Calu3 (cell line): ENCODE measurements around the gene MED28. TPM values are rescaled to one million over a fixed set of nuclear protein-coding genes. Genes with fewer than 3 reads are reported as not detected.

Source experiments
- BruUV-seq: library from RNA; stranded (reverse); fragments of 400-500 nt; replicated peaks from 2 replicates; lab custom pipeline; 2021; lab: Mats Ljungman, UMichigan
- CTCF ChIA-PET: fragments of 300-600 bp; sonication (Branson Sonifier 250); formaldehyde crosslinking; loops from one replicate; lab custom pipeline; 2022; ENCODE audit warnings: antibody characterized with exemption; lab: Charles Lee
- DNase-seq: peaks from one replicate; pipeline ENCODE4 v3.0.0; 2022
- H3K27ac Mint-ChIP-seq: one replicate; pipeline ENCODE4 v1.8.0; 2022; ENCODE audit warnings: mixed read lengths; ENCODE audit not compliant: unreplicated experiment
- H3K27me3 Mint-ChIP-seq: one replicate; pipeline ENCODE4 v1.8.0; 2022; ENCODE audit warnings: mixed read lengths; ENCODE audit not compliant: unreplicated experiment
- H3K36me3 Mint-ChIP-seq: one replicate; pipeline ENCODE4 v1.8.0; 2022; ENCODE audit warnings: mild to moderate bottlenecking, moderate library complexity, mixed read lengths; ENCODE audit not compliant: insufficient read depth, unreplicated experiment
- H3K4me1 Mint-ChIP-seq: one replicate; pipeline ENCODE4 v1.8.0; 2022; ENCODE audit warnings: mild to moderate bottlenecking, low read depth, mixed read lengths; ENCODE audit not compliant: unreplicated experiment
- H3K4me3 Mint-ChIP-seq: one replicate; pipeline ENCODE4 v1.8.0; 2022; ENCODE audit warnings: mild to moderate bottlenecking, low read depth, moderate library complexity, mixed read lengths; ENCODE audit not compliant: unreplicated experiment
- H3K9me3 Mint-ChIP-seq: one replicate; pipeline ENCODE4 v1.8.0; 2022; ENCODE audit warnings: low read depth, mixed read lengths; ENCODE audit not compliant: unreplicated experiment
- CTCF ChIP-seq: fragments of 200-600 bp; IDR thresholded peaks from one replicate; pipeline ENCODE4 v1.8.0; 2022; ENCODE audit warnings: antibody characterized with exemption; ENCODE audit not compliant: unreplicated experiment
- intact Hi-C: fragments of 100-400 bp; cut with micrococcal nuclease; formaldehyde crosslinking; loops from one replicate; pipeline ENCODE4 v1.10.0; 2022; ENCODE audit not compliant: unreplicated experiment
- total RNA-seq: library from RNA; stranded (reverse); gene quantifications from 2 replicates; pipeline ENCODE4 v1.2.3, GENCODE V29; 2022

MED28 gene
- total RNA-seq, 1 experiment from 2014 or later, result 27.2 TPM

GRCh38 chr4:17589355-17589754, 25.1 kb upstream of the MED28 start:
- no peak for TF ChIP-seq CTCF
- peaks cover 10% of the 10 kb centered on the region for H3K36me3 Mint-ChIP-seq
- CTCF ChIA-PET, result no interaction called here
- no peak for DNase-seq
- no peak overlapping the region for H3K4me3 Mint-ChIP-seq
- intact Hi-C loops, result no loop called here
- no peaks in the 10 kb centered on the region for H3K27me3 Mint-ChIP-seq
- BruUV-seq, result no TSS peak
- no peaks in the 10 kb centered on the region for H3K9me3 Mint-ChIP-seq
- H3K4me1 Mint-ChIP-seq, result no peaks in the 10 kb centered on the region
- H3K27ac Mint-ChIP-seq, result no peak overlapping the region

- H3K36me3 Mint-ChIP-seq, result peaks cover 12% of the 10 kb centered on the region
- H3K9me3 Mint-ChIP-seq, result no peaks in the 10 kb centered on the region
- H3K27ac Mint-ChIP-seq, result no peak overlapping the region
- H3K27me3 Mint-ChIP-seq, result no peaks in the 10 kb centered on the region
- DNase-seq, result no peak
- TF ChIP-seq CTCF, result no peak
- intact Hi-C loops, result loop anchor here (5.0 kb wide), 1 partner anchor 212 kb away; no protein-coding TSS in a partner anchor
- BruUV-seq, result no TSS peak
- CTCF ChIA-PET, result no interaction called here
- H3K4me3 Mint-ChIP-seq, result no peak overlapping the region
- H3K4me1 Mint-ChIP-seq, result no peaks in the 10 kb centered on the region
Observed at GRCh38 chr4:17595471-17596005, 18.9 kb upstream of the MED28 start.

GRCh38 chr4:17597517-17597916, 16.9 kb upstream of the MED28 start:
- Mint-ChIP-seq H3K4me3 (no peak overlapping the region), H3K9me3 (no peaks in the 10 kb centered on the region), H3K27me3 (no peaks in the 10 kb centered on the region), H3K27ac (no peak overlapping the region), H3K36me3 (peaks cover 12% of the 10 kb centered on the region), H3K4me1 (no peaks in the 10 kb centered on the region)
- DNase-seq, result peak; percentile 28
- no TSS peak for BruUV-seq
- CTCF ChIA-PET, result no interaction called here
- TF ChIP-seq CTCF, result no peak
- intact Hi-C loops, result loop anchor here (5.0 kb wide), 1 partner anchor 210 kb away; no protein-coding TSS in a partner anchor

DNA sequence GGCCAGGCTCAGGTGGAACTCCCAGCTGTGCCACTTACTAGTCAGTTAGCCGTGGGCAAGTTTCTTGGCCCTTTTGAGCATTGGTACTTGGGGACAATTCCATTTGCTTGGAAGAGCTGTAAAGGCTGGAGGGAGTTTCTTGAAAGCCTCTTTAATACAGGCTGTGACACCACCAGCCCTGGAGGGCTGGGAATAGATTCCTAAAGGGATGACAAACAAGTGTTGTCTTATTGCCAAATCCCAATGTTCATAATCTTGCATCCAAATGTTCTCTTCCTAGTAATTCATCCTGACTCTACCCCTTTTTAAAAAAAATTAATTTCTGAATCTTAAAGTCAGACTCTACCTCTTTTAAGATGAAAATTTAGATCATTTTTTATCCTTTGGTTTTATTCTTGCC, 14.6 kb upstream of the MED28 start:
- H3K27ac Mint-ChIP-seq, result no peak overlapping the region
- DNase-seq, result no peak
- no peaks in the 10 kb centered on the region for H3K9me3 Mint-ChIP-seq
- CTCF ChIA-PET, result no interaction called here
- no peak overlapping the region for H3K4me3 Mint-ChIP-seq
- no peaks in the 10 kb centered on the region for H3K27me3 Mint-ChIP-seq
- no peak for TF ChIP-seq CTCF
- no peaks in the 10 kb centered on the region for H3K4me1 Mint-ChIP-seq
- intact Hi-C loops, result loop anchor here (5.0 kb wide), 1 partner anchor 207 kb away; no protein-coding TSS in a partner anchor
- H3K36me3 Mint-ChIP-seq, result peaks cover 12% of the 10 kb centered on the region
- no TSS peak for BruUV-seq
